GM21447 (cell line): ENCODE data around the gene RAPGEF4.
"Not testable (repeated sequence)": the region's sequence is repeated elsewhere in the genome, so short reads cannot be mapped to it uniquely, and the experiment has no call there.

Experiments used
- ATAC-seq: cut with Tn5 transposase; IDR thresholded peaks from one replicate; pipeline ENCODE4 v1.9.1; 2021; ENCODE audit not compliant: unreplicated experiment

Gene RAPGEF4

GRCh38 chr2:173028141-173028540, 292.5 kb downstream of the RAPGEF4 start:
- ATAC-seq, result no peak

- ATAC-seq, result no peak
Observed at GRCh38 chr2:173028671-173029070, 293.0 kb downstream of the RAPGEF4 start.

GRCh38 chr2:173030561-173031490, 295.2 kb downstream of the RAPGEF4 start:
- no peak for ATAC-seq

- ATAC-seq, result no peak
Observed at GRCh38 chr2:173032032-173032431, 296.4 kb downstream of the RAPGEF4 start.

GRCh38 chr2:173033084-173033483, 297.4 kb downstream of the RAPGEF4 start:
- ATAC-seq, result no peak

- no peak for ATAC-seq
Observed at GRCh38 chr2:173034143-173034542, 298.5 kb downstream of the RAPGEF4 start.

- no peak for ATAC-seq
Observed at GRCh38 chr2:173037245-173038120, 301.8 kb downstream of the RAPGEF4 start.

GRCh38 chr2:173038257-173038656, 302.6 kb downstream of the RAPGEF4 start:
- not testable (repeated sequence) for ATAC-seq

- ATAC-seq, result no peak
Observed at GRCh38 chr2:173040729-173041128, 305.1 kb downstream of the RAPGEF4 start.

GRCh38 chr2:173043476-173043875, 307.8 kb downstream of the RAPGEF4 start:
- no peak for ATAC-seq

GRCh38 chr2:173043897-173044519, 308.4 kb downstream of the RAPGEF4 start:
- ATAC-seq, result no peak

- no peak for ATAC-seq
Observed at GRCh38 chr2:173044686-173045085, 309.0 kb downstream of the RAPGEF4 start.

- ATAC-seq, result no peak
Observed at GRCh38 chr2:173045181-173045580, 309.5 kb downstream of the RAPGEF4 start.

GRCh38 chr2:173048522-173048896, 312.9 kb downstream of the RAPGEF4 start:
- ATAC-seq, result no peak

GRCh38 chr2:173048897-173049661, 313.4 kb downstream of the RAPGEF4 start:
- peak; percentile 82 for ATAC-seq

GRCh38 chr2:173049831-173050230, 314.2 kb downstream of the RAPGEF4 start:
- ATAC-seq, result no peak

GRCh38 chr2:173050684-173051083, 315.0 kb downstream of the RAPGEF4 start:
- no peak for ATAC-seq

- no peak for ATAC-seq
Observed at GRCh38 chr2:173051463-173052215, 316.0 kb downstream of the RAPGEF4 start.

- no peak for ATAC-seq
Observed at GRCh38 chr2:173053043-173053699, 317.5 kb downstream of the RAPGEF4 start.
